Stimulated activated effector memory CD8-positive, alpha-beta T cell treated with anti-CD3 and anti-CD28 coated beads, Interleukin-12 subunit alpha, Interleukin-12 subunit beta, amount 100 ng/mL, for 72 hours (primary cell): Measurements from ENCODE around the gene USH2A.

Source experiments
- ATAC-seq: fragments of 150-1000 bp; cut with Tn5 transposase; 2 replicates; pipeline ENCODE4 v1.10.0; 2021
- DNase-seq, 2 donors: peaks; one replicate each; pipeline ENCODE4 v3.0.0; 2021 to 2022; ENCODE audit warnings: low spot score in 2 of 2
- H3K27ac Mint-ChIP-seq: one replicate; pipeline ENCODE4 v1.8.0; 2022; ENCODE audit warnings: mild to moderate bottlenecking, mixed read lengths
- H3K36me3 Mint-ChIP-seq: one replicate; pipeline ENCODE4 v1.8.0; 2022; ENCODE audit warnings: mild to moderate bottlenecking, mixed read lengths
- H3K4me1 Mint-ChIP-seq: one replicate; pipeline ENCODE4 v1.8.0; 2022; ENCODE audit warnings: mixed read lengths
- H3K4me3 Mint-ChIP-seq: one replicate; pipeline ENCODE4 v1.8.0; 2022; ENCODE audit warnings: mild to moderate bottlenecking, mixed read lengths
- H3K9me3 Mint-ChIP-seq: one replicate; pipeline ENCODE4 v1.8.0; 2022; ENCODE audit warnings: mixed read lengths

USH2A gene

DNA sequence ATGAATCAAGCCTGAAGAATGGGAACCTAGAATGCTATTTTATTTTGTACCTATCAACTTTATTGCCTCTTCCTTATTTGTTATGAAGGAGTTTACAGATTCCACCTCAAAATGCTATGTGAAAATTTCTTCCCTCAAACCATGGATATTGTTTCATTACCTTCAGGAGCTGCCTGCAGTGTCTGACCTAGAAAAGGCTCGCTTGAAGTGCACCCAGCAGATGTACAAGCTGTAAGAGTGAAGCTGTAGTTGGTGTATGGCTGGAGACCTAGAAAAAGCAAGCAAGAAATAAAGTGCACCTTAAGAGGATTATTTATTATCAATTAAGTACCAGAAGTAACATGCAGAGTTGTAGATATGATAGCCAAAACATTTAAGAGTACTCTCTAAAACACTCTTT, 656.7 kb downstream of the USH2A start:
- Mint-ChIP-seq H3K9me3 (peaks cover 18% of the 10 kb centered on the region), H3K4me1 (no peaks in the 10 kb centered on the region), H3K4me3 (no peak overlapping the region), H3K36me3 (no peaks in the 10 kb centered on the region), H3K27ac (no peak overlapping the region)
- DNase-seq: no peak
- ATAC-seq: no peak

DNA sequence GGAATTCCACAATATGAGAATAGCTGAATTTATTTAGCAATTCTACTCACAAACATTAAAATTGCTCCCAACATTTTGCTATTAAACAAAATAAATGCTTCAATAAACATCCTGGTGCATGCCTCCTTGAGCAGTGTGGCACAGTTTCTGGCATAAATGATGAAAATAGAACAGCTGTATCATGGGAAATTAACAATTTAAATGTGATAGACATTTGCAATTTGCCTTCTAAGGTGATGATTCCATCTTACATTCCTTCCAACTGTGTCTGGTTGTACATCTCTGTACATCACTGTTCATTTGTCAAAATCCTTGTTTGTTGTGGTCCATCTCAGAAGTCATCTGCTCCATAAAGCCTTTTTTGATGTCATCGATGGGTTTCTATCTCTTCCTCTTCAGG, 657.4 kb downstream of the USH2A start:
- Mint-ChIP-seq H3K4me1 (no peaks in the 10 kb centered on the region), H3K9me3 (peaks cover 21% of the 10 kb centered on the region), H3K36me3 (no peaks in the 10 kb centered on the region), H3K4me3 (no peak overlapping the region), H3K27ac (no peak overlapping the region)
- no peak for ATAC-seq
- no peak for DNase-seq

DNA sequence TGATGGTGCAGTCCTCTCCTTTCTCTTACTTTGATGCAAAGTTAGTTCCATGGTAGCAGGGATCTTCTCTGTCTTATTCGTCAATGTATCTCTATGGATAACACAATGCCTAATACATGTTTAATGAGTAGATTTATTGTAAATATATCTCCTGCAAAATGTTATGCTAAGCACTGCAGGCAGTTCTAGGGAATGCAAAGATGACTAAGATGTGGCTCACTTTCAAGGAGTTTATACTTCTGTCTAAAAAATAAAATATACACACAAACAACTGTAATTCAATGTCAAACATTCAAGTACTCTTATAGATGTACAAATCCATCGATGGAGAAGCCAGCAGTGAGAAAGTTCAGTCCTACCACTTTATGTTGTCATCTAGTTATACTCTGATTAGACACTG, 661.8 kb downstream of the USH2A start:
- H3K27ac Mint-ChIP-seq: no peak overlapping the region
- DNase-seq (no peak), ATAC-seq (no peak)
- no peak overlapping the region for H3K4me3 Mint-ChIP-seq
- no peaks in the 10 kb centered on the region for H3K4me1 Mint-ChIP-seq
- H3K36me3 Mint-ChIP-seq: no peaks in the 10 kb centered on the region
- peaks cover 26% of the 10 kb centered on the region for H3K9me3 Mint-ChIP-seq

DNA sequence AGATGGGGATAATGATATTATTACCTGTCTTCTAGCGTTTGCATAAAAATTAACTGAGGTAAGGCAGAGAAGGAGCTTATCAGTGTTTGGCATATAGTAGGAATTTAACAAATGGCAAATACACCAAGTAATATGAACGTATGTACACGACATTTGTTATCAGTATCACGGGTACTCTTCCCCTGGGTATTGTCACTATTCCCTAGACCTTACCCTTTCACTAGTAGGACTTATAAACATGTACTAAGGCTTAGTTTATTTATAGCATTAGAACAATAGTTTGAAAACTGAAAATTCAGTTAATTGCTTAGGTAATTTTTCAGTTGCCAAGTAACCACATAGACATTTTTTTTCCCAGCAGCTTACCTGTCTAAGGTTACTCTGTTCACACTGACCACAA, 669.1 kb downstream of the USH2A start:
- DNase-seq: no peak
- no peak for ATAC-seq
- Mint-ChIP-seq H3K4me1 (no peaks in the 10 kb centered on the region), H3K4me3 (no peak overlapping the region), H3K27ac (no peak overlapping the region), H3K36me3 (no peaks in the 10 kb centered on the region), H3K9me3 (peaks cover 3% of the 10 kb centered on the region)

DNA sequence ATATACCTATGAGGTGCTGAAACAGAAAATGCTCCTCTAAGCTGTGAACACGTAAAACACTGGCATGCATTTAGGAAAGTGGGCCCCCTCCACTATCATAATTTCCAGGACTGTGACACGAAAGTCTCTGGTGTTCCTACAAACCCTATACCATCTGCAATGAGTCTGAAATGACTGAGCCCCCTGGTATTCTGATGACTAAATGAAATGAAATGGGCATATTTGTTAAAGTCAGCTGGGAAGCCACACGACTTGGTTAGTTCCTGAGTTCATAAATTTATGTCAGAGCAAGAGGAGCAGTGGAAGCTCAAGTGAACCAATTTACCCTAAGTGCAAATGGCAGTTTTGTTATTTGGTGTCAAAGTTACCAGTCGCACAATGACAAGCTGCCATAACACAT, 673.8 kb downstream of the USH2A start:
- Mint-ChIP-seq H3K27ac (no peak overlapping the region), H3K36me3 (no peaks in the 10 kb centered on the region), H3K9me3 (peaks cover 4% of the 10 kb centered on the region), H3K4me3 (no peak overlapping the region), H3K4me1 (no peaks in the 10 kb centered on the region)
- no peak for DNase-seq
- ATAC-seq: no peak

DNA sequence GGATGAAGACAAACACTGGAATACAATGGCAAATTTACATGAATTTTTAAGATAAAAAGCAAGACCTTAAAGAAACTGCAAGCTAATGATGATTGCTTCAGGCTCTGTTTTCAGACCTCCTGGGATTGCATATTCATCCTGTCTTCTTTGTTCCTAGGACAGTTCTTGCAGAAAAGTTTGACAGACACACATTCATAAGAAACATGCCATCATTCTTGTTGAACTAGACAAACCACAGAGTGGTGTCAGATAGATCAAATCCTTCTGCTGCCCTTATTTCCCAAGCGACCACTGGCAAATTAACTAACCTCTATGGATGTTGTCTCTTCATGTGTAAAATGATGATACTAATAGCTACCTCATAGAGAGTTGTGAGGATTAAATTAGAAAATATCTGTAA, 674.8 kb downstream of the USH2A start:
- no peak overlapping the region for H3K4me3 Mint-ChIP-seq
- H3K27ac Mint-ChIP-seq: no peak overlapping the region
- peaks cover 5% of the 10 kb centered on the region for H3K9me3 Mint-ChIP-seq
- no peak for DNase-seq
- no peaks in the 10 kb centered on the region for H3K4me1 Mint-ChIP-seq
- no peak for ATAC-seq
- no peaks in the 10 kb centered on the region for H3K36me3 Mint-ChIP-seq

DNA sequence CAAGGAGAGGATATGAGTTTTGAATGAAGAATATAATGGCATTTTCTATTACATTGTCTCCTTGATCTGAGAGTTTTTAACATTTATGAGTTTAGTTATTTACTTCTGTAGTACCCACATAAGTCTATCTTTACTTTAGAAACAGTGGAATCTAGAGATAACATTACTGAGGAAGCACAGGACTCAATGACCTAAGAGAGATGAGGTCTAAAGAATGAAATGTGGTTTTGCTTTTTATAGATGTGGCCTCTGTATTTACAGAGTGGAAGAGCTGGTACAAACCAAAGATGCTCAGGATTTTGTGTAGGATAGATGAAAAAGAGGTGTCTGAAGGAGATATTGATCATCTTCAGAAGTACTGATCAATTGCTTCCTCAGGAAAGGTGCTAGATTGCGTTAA, 678.8 kb downstream of the USH2A start:
- no peak overlapping the region for H3K4me3 Mint-ChIP-seq
- no peak overlapping the region for H3K27ac Mint-ChIP-seq
- DNase-seq: no peak
- ATAC-seq: no peak
- peaks cover 12% of the 10 kb centered on the region for H3K9me3 Mint-ChIP-seq
- H3K36me3 Mint-ChIP-seq: no peaks in the 10 kb centered on the region
- no peaks in the 10 kb centered on the region for H3K4me1 Mint-ChIP-seq

DNA sequence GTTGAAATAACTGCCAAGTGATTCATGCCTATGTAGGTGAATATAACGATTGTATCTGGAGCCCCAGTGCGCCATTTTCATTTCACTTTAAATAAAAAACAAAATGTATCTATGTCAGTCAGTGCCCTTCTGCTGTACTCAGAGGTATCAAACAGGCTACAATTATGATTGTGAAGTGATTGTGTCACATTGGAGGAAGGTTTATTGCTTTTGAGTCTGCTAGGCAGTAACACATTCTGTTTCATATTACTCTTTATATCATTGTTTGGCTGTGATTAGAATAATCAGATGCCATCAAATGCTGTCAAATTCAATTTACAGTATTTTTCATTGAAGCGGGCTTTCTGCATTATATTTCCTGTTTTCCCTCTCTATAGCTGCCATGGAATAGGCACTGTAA, 684.2 kb downstream of the USH2A start:
- ATAC-seq: no peak
- no peak overlapping the region for H3K27ac Mint-ChIP-seq

DNA sequence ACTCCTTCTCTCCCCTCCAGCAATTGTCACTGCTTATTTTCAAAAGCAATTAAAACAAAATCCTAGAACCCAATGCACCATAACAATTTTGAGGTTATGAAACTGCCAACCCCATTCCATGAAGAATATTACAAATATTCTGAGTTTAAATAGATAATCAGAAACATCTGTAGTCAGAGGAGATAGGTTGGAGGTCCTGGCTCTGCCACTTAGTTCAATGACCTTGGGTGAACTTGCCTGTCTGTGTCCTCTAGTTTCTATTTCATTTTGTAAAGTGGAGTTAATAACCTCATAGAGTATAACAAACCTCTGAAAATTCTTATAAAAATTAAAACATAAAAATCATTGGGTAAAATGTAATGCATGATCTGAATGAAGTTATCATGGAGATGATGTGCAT, 691.5 kb downstream of the USH2A start:
- H3K9me3 Mint-ChIP-seq: peaks cover 12% of the 10 kb centered on the region
- no peak overlapping the region for H3K4me3 Mint-ChIP-seq
- ATAC-seq: no peak
- no peaks in the 10 kb centered on the region for H3K4me1 Mint-ChIP-seq
- H3K27ac Mint-ChIP-seq: no peak overlapping the region
- DNase-seq: no peak
- no peaks in the 10 kb centered on the region for H3K36me3 Mint-ChIP-seq

More for the DNA sequence above, 684.2 kb downstream of the USH2A start:
- no peak for DNase-seq
- no peak overlapping the region for H3K4me3 Mint-ChIP-seq
- H3K36me3 Mint-ChIP-seq: no peaks in the 10 kb centered on the region
- no peaks in the 10 kb centered on the region for H3K4me1 Mint-ChIP-seq
- peaks cover 22% of the 10 kb centered on the region for H3K9me3 Mint-ChIP-seq

DNA sequence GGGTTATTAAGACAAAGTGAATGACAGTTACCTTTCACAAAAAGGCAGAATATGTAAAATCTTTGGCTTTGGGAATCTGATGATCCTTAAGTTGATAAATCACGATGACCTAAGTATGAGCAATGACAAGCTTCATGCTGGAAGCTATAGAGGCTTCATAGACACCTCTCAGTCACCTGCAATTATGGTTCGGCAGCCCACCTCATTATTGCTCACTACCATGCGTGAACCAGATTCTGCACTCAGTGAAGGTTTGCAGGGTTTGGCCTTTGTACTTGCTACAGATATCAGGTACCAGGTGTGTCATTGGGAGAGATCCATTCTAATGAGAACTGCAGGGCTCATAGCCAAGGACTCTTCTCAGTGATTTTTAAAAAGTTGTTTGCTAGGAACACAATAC, 692.6 kb downstream of the USH2A start:
- H3K4me1 Mint-ChIP-seq: no peaks in the 10 kb centered on the region

DNA sequence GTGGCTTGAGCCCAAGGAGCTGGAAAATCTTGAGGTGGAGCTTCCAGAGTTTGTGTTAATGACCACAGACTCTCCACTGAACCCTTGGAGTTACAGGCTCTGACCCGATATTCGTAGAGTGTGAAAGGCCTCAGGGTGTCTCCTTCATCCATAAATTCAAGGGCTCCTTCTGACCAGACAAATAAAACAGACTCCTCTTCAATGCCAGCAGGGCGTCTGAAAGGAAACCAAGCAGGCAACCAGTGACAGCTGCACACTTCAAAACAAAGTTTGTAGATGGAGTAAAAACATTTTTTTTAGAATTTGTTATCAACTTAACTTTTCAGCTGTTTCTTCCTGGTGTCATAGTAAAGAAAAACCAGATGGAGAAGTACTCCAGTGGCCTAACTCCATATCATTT, 695.1 kb downstream of the USH2A start:
- H3K4me3 Mint-ChIP-seq: no peak overlapping the region
- no peaks in the 10 kb centered on the region for H3K4me1 Mint-ChIP-seq
- no peaks in the 10 kb centered on the region for H3K36me3 Mint-ChIP-seq
- peaks cover 3% of the 10 kb centered on the region for H3K9me3 Mint-ChIP-seq
- no peak for ATAC-seq
- DNase-seq: no peak
- no peak overlapping the region for H3K27ac Mint-ChIP-seq

More for the DNA sequence above, 692.6 kb downstream of the USH2A start:
- H3K4me3 Mint-ChIP-seq: no peak overlapping the region
- H3K9me3 Mint-ChIP-seq: peaks cover 9% of the 10 kb centered on the region
- H3K27ac Mint-ChIP-seq: no peak overlapping the region
- H3K36me3 Mint-ChIP-seq: no peaks in the 10 kb centered on the region
- no peak for DNase-seq
- no peak for ATAC-seq

DNA sequence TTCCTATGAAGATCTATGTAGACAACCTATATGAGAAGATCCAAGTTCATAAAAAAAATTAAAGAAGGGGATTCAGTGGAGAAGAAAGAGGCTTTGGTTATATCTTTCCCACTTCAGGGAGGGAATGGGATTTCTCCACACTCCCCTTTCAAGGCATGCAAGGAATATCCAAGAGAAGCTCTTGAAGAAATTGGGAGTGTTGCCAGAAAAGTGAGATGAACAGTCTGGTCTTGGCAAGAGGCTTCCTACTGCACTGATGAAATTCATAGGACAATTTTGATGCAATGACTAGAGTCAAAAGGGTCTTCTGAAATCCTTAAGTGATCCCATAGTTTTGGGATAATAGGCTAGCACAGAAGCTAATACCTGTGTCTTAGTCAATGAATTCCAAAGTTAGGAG, 703.1 kb downstream of the USH2A start:
- no peak overlapping the region for H3K4me3 Mint-ChIP-seq
- no peak overlapping the region for H3K27ac Mint-ChIP-seq
- H3K36me3 Mint-ChIP-seq: no peaks in the 10 kb centered on the region
- H3K4me1 Mint-ChIP-seq: no peaks in the 10 kb centered on the region
- H3K9me3 Mint-ChIP-seq: peaks cover 12% of the 10 kb centered on the region
- ATAC-seq (no peak), DNase-seq (no peak)

DNA sequence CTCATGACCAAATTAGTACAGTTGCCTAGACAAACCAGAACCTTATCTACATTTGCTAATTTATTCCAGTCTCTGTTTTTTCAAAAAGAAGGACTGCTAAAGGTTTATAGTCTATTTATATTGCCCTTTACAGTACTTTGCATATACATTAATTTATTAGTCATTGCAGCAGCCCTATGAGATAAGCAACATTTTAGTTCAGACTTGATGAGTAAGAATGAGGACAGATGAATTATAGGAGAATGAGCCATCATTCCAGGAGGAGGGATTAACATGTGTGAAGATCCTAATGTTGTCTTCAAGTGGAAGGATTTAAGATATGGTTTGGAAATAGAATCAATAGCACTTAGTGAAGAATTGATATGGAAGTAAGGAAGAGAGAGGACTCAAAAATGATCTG, 703.7 kb downstream of the USH2A start:
- ATAC-seq (no peak), DNase-seq (no peak)
- H3K4me1 Mint-ChIP-seq: no peaks in the 10 kb centered on the region
- no peak overlapping the region for H3K4me3 Mint-ChIP-seq
- no peak overlapping the region for H3K27ac Mint-ChIP-seq
- H3K36me3 Mint-ChIP-seq: no peaks in the 10 kb centered on the region
- peaks cover 12% of the 10 kb centered on the region for H3K9me3 Mint-ChIP-seq

DNA sequence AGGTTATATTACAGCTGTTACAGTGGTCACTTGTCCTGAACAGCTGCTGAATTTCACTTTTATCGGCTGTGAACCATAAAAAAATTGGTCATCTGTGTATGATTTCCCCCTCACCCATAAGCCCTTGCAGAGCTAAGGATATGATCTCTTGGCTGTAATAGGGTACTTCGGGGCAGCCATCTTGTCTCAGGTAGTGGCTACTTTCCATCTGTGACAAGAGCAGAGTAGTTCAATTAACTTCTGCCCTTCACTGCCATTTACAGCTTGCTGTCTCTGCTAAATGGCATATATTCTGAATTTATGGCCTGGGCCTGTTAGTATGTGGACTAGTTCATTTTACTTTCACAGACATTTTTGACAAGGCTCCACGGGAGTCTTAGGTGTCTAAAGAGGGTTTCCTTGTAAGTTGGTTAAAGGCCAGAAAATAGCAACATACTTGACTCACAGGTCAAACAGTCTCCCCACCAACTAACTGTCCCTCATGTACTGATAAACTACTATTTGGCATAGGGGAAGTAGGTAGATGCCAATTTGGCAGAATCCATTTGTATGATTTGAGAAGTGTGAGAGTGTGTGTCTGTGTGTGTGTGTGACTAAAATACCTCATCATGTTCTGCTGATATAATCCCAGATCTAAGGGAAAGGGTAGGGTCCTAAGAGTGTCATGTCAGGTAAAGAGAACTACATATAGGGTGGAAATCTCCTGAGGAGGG, 704.5 kb downstream of the USH2A start:
- H3K4me1 Mint-ChIP-seq: no peaks in the 10 kb centered on the region
- no peak overlapping the region for H3K4me3 Mint-ChIP-seq
- no peaks in the 10 kb centered on the region for H3K36me3 Mint-ChIP-seq
- no peak for DNase-seq
- peaks cover 15% of the 10 kb centered on the region for H3K9me3 Mint-ChIP-seq
- no peak overlapping the region for H3K27ac Mint-ChIP-seq
- no peak for ATAC-seq

DNA sequence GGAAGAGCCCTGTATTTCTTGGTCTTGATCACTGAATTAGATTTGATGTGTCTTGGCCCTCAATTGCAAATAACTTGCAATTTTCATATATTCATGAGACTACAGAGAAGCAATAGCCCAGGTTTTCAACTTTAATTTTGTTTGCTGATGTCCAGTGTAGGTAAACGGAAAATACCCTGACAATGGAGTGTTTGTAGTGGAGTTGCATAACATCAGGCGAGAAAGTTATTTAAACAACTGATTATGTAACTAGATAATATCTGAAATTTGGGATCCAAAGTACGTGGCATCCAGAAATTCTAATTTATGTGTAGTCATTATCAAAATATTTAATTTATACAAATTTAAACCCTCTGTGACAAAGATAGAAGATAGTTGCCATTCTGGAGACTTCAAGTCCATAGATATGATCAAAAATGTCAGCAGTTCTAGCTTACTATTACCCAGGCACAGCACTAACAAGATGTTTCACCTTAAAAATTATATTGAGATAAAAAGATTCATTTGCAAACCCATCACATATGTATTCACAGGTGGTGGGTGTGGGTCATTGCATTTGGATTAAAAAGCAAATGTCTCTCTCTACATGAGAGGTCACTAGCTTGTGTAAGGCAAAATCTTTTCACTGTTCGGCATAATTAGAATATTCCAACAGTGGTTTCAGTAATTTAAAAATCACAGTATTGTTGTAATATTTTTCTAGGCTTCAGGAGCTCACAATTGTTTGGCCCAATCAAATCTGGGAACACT, 705.4 kb downstream of the USH2A start:
- H3K36me3 Mint-ChIP-seq: no peaks in the 10 kb centered on the region
- H3K27ac Mint-ChIP-seq: no peak overlapping the region
- DNase-seq (no peak), ATAC-seq (no peak)
- no peaks in the 10 kb centered on the region for H3K4me1 Mint-ChIP-seq
- H3K4me3 Mint-ChIP-seq: no peak overlapping the region
- peaks cover 15% of the 10 kb centered on the region for H3K9me3 Mint-ChIP-seq

DNA sequence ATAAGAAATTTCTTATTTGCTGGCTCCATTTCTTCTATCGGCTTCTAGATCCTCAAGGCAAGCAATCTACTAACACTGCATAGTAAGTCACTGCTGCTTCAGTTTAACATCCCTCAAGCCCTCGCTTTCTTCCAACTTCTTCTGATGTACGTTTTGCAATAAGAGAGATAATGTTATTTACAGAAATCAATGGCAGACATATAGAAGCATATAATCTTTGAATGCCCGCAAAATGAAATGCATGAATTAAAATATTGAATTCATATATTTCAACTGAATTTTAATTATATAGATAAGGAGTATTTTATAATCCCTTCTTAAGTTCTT, 712.4 kb downstream of the USH2A start:
- no peaks in the 10 kb centered on the region for H3K36me3 Mint-ChIP-seq
- no peak overlapping the region for H3K27ac Mint-ChIP-seq
- ATAC-seq: no peak

More for the DNA sequence above, 712.4 kb downstream of the USH2A start:
- Mint-ChIP-seq H3K9me3 (peaks cover 9% of the 10 kb centered on the region), H3K4me3 (no peak overlapping the region), H3K4me1 (no peaks in the 10 kb centered on the region)
- no peak for DNase-seq
